Tibial artery (tissue), 4 donors: ENCODE measurements around the gene ADAM33.

Experiments
- DNase-seq, 2 donors: peaks; one replicate each; pipeline ENCODE4 v3.0.0-alpha.2; 2019
- H3K27ac ChIP-seq, 2 donors: fragments of 200-600 bp; sonication (generic) in 1 of 2; 1 replicate in 1 of 2; 2 replicates in 1 of 2; pipeline ENCODE4 v1.5.1; 2018 to 2019; ENCODE audit warnings: mild to moderate bottlenecking in 1 of 2
- H3K27me3 ChIP-seq, 2 donors: fragments of 200-600 bp; sonication (generic) in 1 of 2; one replicate each; pipeline versions ENCODE4 v1.5.1 to v1.6.0; 2016 to 2019
- H3K36me3 ChIP-seq, 3 donors: fragments of 200-600 bp; sonication (generic) in 2 of 3; one replicate each; pipeline ENCODE4 v1.5.1; 2016 to 2019; ENCODE audit warnings: mild to moderate bottlenecking in 2 of 3
- H3K4me1 ChIP-seq, 4 donors: fragments of 200-600 bp; sonication (generic) in 2 of 4; 1 replicate in 3 of 4; 2 replicates in 1 of 4; pipeline ENCODE4 v1.5.1; 2016 to 2019
- H3K4me3 ChIP-seq, 2 donors: fragments of 200-600 bp; sonication (generic) in 1 of 2; 1 replicate in 1 of 2; 2 replicates in 1 of 2; pipeline ENCODE4 v1.5.1; 2018 to 2019; ENCODE audit warnings: mild to moderate bottlenecking in 2 of 2
- H3K9me3 ChIP-seq, 3 donors: fragments of 200-600 bp; sonication (generic) in 1 of 3; one replicate each; pipeline ENCODE4 v1.5.1; 2016 to 2019
- CTCF ChIP-seq, 2 experiments: fragments of 200-600 bp in 1 of 2; fragments of 450-650 bp in 1 of 2; IDR thresholded peaks; one replicate each; pipeline ENCODE4 v1.5.1; 2017 to 2019; ENCODE audit warnings: antibody characterized with exemption in 2 of 2, mild to moderate bottlenecking in 1 of 2, moderate library complexity in 1 of 2
- intact Hi-C: fragments of 100-400 bp; cut with DNase I; formaldehyde crosslinking; loops from one replicate; pipeline ENCODE4 v1.15.0; 2023; ENCODE audit warnings: low total_unique reads

Gene ADAM33

DNA sequence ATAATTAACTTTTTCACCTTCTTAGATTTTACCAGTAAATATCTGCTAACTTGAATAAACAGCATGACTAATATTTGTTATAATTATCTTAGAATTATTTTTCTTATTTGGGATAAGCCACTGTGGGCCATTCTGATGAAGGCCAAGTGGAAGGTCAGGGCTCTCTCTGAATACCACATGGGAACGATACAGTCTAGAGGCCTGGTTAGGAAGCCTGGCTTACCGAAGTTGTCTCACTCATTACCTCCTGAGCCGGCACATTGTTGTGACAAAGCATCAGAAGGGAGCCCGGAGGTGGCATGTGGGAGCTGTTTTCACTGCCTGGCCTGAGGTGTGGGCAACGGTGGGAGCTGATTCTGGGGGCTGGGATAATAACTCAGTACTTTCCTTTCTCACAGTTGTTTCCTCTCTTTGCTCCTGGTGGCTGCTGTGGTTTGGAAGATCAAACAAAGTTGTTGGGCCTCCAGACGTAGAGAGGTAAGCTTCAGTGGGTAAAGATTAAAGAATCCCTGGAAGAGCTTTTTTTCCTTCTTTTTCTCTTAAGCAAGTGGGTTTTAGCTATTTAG lies 47.8 kb downstream of the ADAM33 start:
- intact Hi-C loops = no loop called here
- no peak overlapping the region for H3K27ac ChIP-seq
- no peak overlapping the region for H3K4me3 ChIP-seq
- no peaks in the 10 kb centered on the region for H3K27me3 ChIP-seq
- H3K4me1 ChIP-seq = no peaks in the 10 kb centered on the region
- peaks cover 6 to 50% (median 26%) of the 10 kb centered on the region in 3 donors for H3K36me3 ChIP-seq
- no peak for TF ChIP-seq CTCF (IDR thresholded peaks at IDR 0.05)
- no peak for DNase-seq
- H3K9me3 ChIP-seq = no peaks in the 10 kb centered on the region

DNA sequence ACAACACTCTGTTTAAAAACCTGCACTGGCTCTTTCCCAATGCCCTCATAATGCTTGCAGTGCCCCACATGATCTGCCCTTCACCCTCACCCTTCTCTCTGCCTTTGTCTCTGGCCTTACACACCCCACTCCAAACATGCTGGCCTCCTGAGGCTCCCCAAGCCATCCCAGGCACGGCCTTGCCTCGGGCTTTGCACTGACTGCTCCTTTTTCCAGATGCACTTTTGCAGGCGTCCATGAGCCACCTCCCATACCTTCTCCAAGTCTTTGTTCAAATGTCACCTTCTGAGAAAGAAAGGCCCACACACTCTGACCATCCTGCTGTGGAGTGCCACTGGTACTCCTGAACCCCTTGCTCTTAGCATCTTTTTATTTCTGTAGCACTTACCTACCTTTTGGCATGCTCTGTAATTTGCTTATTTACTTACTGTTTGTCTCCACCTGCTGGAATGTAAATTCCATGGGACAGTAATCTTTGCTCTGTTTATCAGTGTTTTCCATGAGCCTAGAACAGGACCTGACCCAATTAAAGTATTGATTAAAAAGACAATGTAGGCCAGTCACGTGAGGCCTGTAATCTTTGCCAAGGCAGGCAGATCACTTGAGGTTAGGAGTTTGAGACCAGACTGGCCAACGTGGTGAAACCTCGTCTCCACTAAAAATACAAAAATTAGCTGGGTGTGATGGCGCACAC lies 49.4 kb downstream of the ADAM33 start:
- no peaks in the 10 kb centered on the region for H3K4me1 ChIP-seq
- H3K9me3 ChIP-seq = no peaks in the 10 kb centered on the region
- H3K27ac ChIP-seq = no peak overlapping the region
- no peak overlapping the region for H3K4me3 ChIP-seq
- no peaks in the 10 kb centered on the region for H3K27me3 ChIP-seq
- H3K36me3 ChIP-seq = peaks cover 10 to 48% (median 26%) of the 10 kb centered on the region in 3 donors
- DNase-seq = no peak
- intact Hi-C loops = no loop called here
- no peak for TF ChIP-seq CTCF (IDR thresholded peaks at IDR 0.05)

GRCh38 chr20:3631534-3631933 lies 50.3 kb downstream of the ADAM33 start:
- Histone ChIP-seq H3K27ac (no peak overlapping the region), H3K4me1 (no peaks in the 10 kb centered on the region), H3K4me3 (no peak overlapping the region), H3K36me3 (peaks cover 16 to 55% (median 26%) of the 10 kb centered on the region in 3 donors), H3K27me3 (no peaks in the 10 kb centered on the region), H3K9me3 (no peaks in the 10 kb centered on the region)
- no peak for DNase-seq
- intact Hi-C loops = no loop called here
- no peak for TF ChIP-seq CTCF (IDR thresholded peaks at IDR 0.05)

- no peaks in the 10 kb centered on the region for H3K27me3 ChIP-seq
- no peaks in the 10 kb centered on the region for H3K4me1 ChIP-seq
- DNase-seq = no peak
- intact Hi-C loops = no loop called here
- H3K4me3 ChIP-seq = no peak overlapping the region
- H3K27ac ChIP-seq = no peak overlapping the region
- H3K36me3 ChIP-seq = peaks cover 16 to 57% (median 26%) of the 10 kb centered on the region in 3 donors
- TF ChIP-seq CTCF (IDR thresholded peaks at IDR 0.05) = no peak
- no peaks in the 10 kb centered on the region for H3K9me3 ChIP-seq
Measured at GRCh38 chr20:3630429-3630828, 51.4 kb downstream of the ADAM33 start.

DNA sequence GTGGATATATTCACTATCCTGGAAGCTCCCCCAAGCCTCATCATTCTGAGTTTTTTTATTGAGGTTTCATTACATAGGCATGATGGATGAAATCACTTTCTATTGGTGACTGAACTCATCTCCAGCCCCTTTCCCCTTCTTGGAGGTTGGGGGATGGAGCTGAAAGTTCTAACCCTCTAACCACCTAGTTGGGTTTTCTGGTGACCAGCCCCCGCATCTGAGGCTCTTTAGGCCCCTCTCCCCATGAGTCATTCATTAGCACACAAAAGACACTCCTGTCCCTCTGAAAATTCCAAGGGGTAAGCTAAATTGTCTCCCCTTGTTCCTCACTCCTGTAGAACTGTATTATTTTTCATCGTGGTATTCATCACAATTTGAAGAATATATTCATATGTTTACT lies 51.9 kb downstream of the ADAM33 start:
- intact Hi-C loops = no loop called here
- no peak overlapping the region for H3K27ac ChIP-seq

More for the DNA sequence above, 51.9 kb downstream of the ADAM33 start:
- no peaks in the 10 kb centered on the region for H3K9me3 ChIP-seq
- no peaks in the 10 kb centered on the region for H3K4me1 ChIP-seq
- H3K36me3 ChIP-seq = peaks cover 16 to 62% (median 26%) of the 10 kb centered on the region in 3 donors
- DNase-seq = no peak
- no peaks in the 10 kb centered on the region for H3K27me3 ChIP-seq
- TF ChIP-seq CTCF (IDR thresholded peaks at IDR 0.05) = no peak
- no peak overlapping the region for H3K4me3 ChIP-seq
